ENCODE measurements around the gene CDKN2AIPNL. TPM values are rescaled to one million over a fixed set of nuclear protein-coding genes. Genes with fewer than 3 reads are reported as not detected.
"Not testable (repeated sequence)": the region's sequence is repeated elsewhere in the genome, so short reads cannot be mapped to it uniquely, and the experiment has no call there.

The CDKN2AIPNL gene
- total RNA-seq, 1 donor: 17.4 TPM

DNA sequence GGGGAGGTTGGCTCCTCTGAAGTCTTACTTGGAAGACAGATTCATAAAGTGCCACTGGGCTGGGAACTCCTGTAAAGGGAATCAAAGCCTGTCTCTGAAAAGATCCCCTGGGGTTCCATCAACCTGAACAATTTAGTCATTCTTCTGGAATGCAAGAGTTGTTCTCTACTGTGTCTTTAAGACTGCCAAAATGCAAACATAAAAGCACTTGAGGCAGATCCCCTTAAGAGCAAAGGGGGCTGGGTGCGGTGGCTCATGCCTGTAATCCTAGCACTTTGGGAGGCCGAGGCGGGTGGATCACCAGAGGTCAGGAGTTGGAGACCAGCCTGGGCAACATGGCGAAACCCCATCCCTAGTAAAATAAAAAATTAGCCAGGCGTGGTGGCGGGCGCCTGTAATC, 16.7 kb downstream of the CDKN2AIPNL start:
- Histone ChIP-seq H3K27ac (ENCODE audit: low read depth, low read length) (no peak overlapping the region), H3K4me3 (ENCODE audit: insufficient read depth, low read length) (no peak overlapping the region), H3K79me2 (ENCODE audit: insufficient read depth, low read length) (no peaks in the 10 kb centered on the region), H3K36me3 (ENCODE audit: insufficient read depth, low read length) (peaks cover 71% of the 10 kb centered on the region), H4K20me1 (ENCODE audit: insufficient read depth, low read length) (peaks cover 3% of the 10 kb centered on the region), H3K9me3 (ENCODE audit: low read depth, low read length) (no peaks in the 10 kb centered on the region), H2AFZ (ENCODE audit: low read length) (no peak overlapping the region), H3K27me3 (ENCODE audit: insufficient read depth, low read length) (no peaks in the 10 kb centered on the region), H3K4me1 (ENCODE audit: insufficient read depth, low read length) (no peaks in the 10 kb centered on the region), H3K4me2 (ENCODE audit: insufficient read depth, low read length) (no peak overlapping the region)
- DNase-seq (ENCODE audit: insufficient read length, low spot score, missing footprints): no peak
- TF ChIP-seq, protein P1, sequence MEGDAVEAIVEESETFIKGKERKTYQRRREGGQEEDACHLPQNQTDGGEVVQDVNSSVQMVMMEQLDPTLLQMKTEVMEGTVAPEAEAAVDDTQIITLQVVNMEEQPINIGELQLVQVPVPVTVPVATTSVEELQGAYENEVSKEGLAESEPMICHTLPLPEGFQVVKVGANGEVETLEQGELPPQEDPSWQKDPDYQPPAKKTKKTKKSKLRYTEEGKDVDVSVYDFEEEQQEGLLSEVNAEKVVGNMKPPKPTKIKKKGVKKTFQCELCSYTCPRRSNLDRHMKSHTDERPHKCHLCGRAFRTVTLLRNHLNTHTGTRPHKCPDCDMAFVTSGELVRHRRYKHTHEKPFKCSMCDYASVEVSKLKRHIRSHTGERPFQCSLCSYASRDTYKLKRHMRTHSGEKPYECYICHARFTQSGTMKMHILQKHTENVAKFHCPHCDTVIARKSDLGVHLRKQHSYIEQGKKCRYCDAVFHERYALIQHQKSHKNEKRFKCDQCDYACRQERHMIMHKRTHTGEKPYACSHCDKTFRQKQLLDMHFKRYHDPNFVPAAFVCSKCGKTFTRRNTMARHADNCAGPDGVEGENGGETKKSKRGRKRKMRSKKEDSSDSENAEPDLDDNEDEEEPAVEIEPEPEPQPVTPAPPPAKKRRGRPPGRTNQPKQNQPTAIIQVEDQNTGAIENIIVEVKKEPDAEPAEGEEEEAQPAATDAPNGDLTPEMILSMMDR (IDR thresholded peaks at IDR 0.05; ENCODE audit: extremely low read depth, low read depth, low read length): no peak

DNA sequence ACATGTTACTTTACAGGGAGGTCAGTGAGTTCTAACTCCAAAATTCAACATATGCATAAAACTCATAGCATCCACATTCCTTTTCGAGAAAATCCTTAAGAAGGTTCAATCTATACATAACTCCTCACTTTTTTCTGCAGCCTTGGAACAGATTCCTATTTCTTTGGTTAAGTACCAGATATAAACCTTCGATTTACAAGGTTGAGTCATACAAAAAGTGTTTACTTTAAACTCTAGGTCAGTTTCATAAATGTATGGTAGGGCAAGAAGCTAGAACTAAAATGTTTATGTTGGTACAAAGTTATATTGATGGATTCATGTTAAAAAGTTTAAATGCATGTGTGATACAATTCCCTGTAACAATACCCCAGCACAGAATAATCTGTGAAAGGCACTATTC, 19.4 kb downstream of the CDKN2AIPNL start:
- TF ChIP-seq, protein P1 (IDR thresholded peaks at IDR 0.05; ENCODE audit: extremely low read depth, low read depth, low read length): no peak
- H3K4me3 ChIP-seq (ENCODE audit: insufficient read depth, low read length): no peak overlapping the region
- H3K79me2 ChIP-seq (ENCODE audit: insufficient read depth, low read length): peaks cover 4% of the 10 kb centered on the region
- no peak overlapping the region for H2AFZ ChIP-seq (ENCODE audit: low read length)
- no peaks in the 10 kb centered on the region for H3K4me1 ChIP-seq (ENCODE audit: insufficient read depth, low read length)
- H3K4me2 ChIP-seq (ENCODE audit: insufficient read depth, low read length): no peak overlapping the region
- peaks cover 78% of the 10 kb centered on the region for H3K36me3 ChIP-seq (ENCODE audit: insufficient read depth, low read length)
- DNase-seq (ENCODE audit: insufficient read length, low spot score, missing footprints): no peak
- H3K27me3 ChIP-seq (ENCODE audit: insufficient read depth, low read length): no peaks in the 10 kb centered on the region
- H3K27ac ChIP-seq (ENCODE audit: low read depth, low read length): no peak overlapping the region
- peaks cover 10% of the 10 kb centered on the region for H4K20me1 ChIP-seq (ENCODE audit: insufficient read depth, low read length)
- H3K9me3 ChIP-seq (ENCODE audit: low read depth, low read length): no peaks in the 10 kb centered on the region

DNA sequence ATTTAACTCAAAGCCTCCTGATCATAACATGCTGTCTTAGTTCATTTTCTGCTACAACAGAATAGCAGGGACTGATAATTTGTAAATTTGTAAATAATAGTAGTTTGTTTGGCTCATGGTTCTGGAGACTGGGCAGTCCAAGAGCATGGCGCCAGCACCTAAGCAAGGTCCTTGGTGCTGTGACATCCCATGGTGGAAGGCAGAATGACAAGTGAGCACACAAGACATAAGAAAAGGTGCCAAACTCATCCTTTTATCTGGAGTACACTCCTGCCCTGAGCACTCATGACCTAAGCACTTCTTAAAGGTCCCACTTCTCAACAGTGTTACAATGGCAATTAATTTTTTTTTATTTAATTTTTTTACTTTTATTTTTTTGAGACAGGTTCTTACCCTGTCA, 24.2 kb downstream of the CDKN2AIPNL start:
- peaks cover 18% of the 10 kb centered on the region for H3K79me2 ChIP-seq (ENCODE audit: insufficient read depth, low read length)
- H3K36me3 ChIP-seq (ENCODE audit: insufficient read depth, low read length): peaks cover 79% of the 10 kb centered on the region
- H2AFZ ChIP-seq (ENCODE audit: low read length): no peak overlapping the region
- H3K4me1 ChIP-seq (ENCODE audit: insufficient read depth, low read length): no peaks in the 10 kb centered on the region
- no peak overlapping the region for H3K4me2 ChIP-seq (ENCODE audit: insufficient read depth, low read length)
- TF ChIP-seq, protein P1 (IDR thresholded peaks at IDR 0.05; ENCODE audit: extremely low read depth, low read depth, low read length): no peak
- DNase-seq (ENCODE audit: insufficient read length, low spot score, missing footprints): no peak
- H3K9me3 ChIP-seq (ENCODE audit: low read depth, low read length): no peaks in the 10 kb centered on the region
- no peak overlapping the region for H3K27ac ChIP-seq (ENCODE audit: low read depth, low read length)
- H4K20me1 ChIP-seq (ENCODE audit: insufficient read depth, low read length): peaks cover 19% of the 10 kb centered on the region
- no peak overlapping the region for H3K4me3 ChIP-seq (ENCODE audit: insufficient read depth, low read length)
- H3K27me3 ChIP-seq (ENCODE audit: insufficient read depth, low read length): no peaks in the 10 kb centered on the region

DNA sequence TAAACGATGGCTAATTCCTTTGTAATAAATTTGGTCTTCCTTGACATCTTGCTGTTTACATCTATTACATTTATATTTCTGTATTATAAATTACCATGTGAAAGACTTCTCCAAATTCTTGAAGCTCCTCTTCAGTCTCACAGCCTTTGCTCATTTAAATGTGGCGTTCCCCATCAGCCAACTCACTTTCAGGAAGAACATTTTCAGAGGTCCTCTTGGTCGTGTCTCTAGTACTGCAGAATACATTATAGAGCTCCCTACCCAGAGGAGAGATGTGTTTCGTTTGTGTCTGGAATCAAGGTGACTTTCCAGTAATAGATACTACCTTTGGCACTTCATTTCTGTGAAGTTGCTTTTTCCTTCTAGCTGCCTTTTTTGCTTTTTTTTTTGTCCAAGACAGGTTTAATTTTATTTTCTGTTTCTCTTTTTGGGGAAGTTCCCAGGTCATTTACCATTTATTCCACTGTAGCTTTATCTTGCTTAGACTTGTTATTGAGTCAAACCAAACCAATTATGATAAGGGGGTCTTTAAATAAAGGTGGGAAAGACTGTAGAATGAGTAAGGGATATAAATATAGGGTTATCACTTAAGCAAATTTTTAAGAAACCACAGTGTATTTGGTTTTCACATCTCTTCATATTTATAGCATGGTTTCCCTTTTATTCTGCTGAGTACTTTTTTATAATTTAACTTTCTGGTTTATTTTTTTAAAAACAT, 27.5 kb downstream of the CDKN2AIPNL start:
- H3K27me3 ChIP-seq (ENCODE audit: insufficient read depth, low read length): no peaks in the 10 kb centered on the region
- H3K4me1 ChIP-seq (ENCODE audit: insufficient read depth, low read length): no peaks in the 10 kb centered on the region
- H3K27ac ChIP-seq (ENCODE audit: low read depth, low read length): no peak overlapping the region
- no peak overlapping the region for H3K4me2 ChIP-seq (ENCODE audit: insufficient read depth, low read length)
- no peak for DNase-seq (ENCODE audit: insufficient read length, low spot score, missing footprints)
- H2AFZ ChIP-seq (ENCODE audit: low read length): no peak overlapping the region
- peaks cover 44% of the 10 kb centered on the region for H3K79me2 ChIP-seq (ENCODE audit: insufficient read depth, low read length)
- peaks cover 73% of the 10 kb centered on the region for H3K36me3 ChIP-seq (ENCODE audit: insufficient read depth, low read length)
- TF ChIP-seq, protein P1 (IDR thresholded peaks at IDR 0.05; ENCODE audit: extremely low read depth, low read depth, low read length): no peak
- no peaks in the 10 kb centered on the region for H3K9me3 ChIP-seq (ENCODE audit: low read depth, low read length)
- H3K4me3 ChIP-seq (ENCODE audit: insufficient read depth, low read length): no peak overlapping the region
- H4K20me1 ChIP-seq (ENCODE audit: insufficient read depth, low read length): peaks cover 23% of the 10 kb centered on the region

DNA sequence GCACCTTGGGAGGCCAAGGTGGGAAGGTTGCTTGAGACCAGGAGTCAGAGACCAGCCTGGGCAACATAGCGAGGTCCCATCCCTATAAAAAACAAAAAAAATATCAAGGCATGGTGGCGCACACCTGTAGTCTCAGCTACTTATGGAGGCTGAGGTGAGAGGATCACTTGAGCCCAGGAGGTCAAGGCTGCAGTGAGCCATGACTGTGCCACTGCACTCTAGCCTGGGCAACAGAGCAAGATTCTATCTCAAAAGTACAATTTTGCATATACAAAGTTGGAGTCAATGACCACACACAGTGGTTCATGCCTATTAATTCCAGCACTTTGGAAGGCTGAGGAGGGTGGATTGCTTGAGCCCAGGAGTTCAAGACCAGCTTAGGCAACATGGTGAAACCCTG, 29.5 kb downstream of the CDKN2AIPNL start:
- H3K9me3 ChIP-seq (ENCODE audit: low read depth, low read length); H3K4me3 ChIP-seq (ENCODE audit: insufficient read depth, low read length); H3K27me3 ChIP-seq (ENCODE audit: insufficient read depth, low read length); H3K4me1 ChIP-seq (ENCODE audit: insufficient read depth, low read length); H3K4me2 ChIP-seq (ENCODE audit: insufficient read depth, low read length); H2AFZ ChIP-seq (ENCODE audit: low read length); H3K27ac ChIP-seq (ENCODE audit: low read depth, low read length); DNase-seq (ENCODE audit: insufficient read length, low spot score, missing footprints): not testable (repeated sequence)
- peaks cover 24% of the 10 kb centered on the region for H4K20me1 ChIP-seq (ENCODE audit: insufficient read depth, low read length)
- H3K79me2 ChIP-seq (ENCODE audit: insufficient read depth, low read length): peaks cover 58% of the 10 kb centered on the region
- peaks cover 61% of the 10 kb centered on the region for H3K36me3 ChIP-seq (ENCODE audit: insufficient read depth, low read length)

All from osteoblast (primary cell).